Measurements from ENCODE around the gene RALGPS1.

Gene RALGPS1

DNA sequence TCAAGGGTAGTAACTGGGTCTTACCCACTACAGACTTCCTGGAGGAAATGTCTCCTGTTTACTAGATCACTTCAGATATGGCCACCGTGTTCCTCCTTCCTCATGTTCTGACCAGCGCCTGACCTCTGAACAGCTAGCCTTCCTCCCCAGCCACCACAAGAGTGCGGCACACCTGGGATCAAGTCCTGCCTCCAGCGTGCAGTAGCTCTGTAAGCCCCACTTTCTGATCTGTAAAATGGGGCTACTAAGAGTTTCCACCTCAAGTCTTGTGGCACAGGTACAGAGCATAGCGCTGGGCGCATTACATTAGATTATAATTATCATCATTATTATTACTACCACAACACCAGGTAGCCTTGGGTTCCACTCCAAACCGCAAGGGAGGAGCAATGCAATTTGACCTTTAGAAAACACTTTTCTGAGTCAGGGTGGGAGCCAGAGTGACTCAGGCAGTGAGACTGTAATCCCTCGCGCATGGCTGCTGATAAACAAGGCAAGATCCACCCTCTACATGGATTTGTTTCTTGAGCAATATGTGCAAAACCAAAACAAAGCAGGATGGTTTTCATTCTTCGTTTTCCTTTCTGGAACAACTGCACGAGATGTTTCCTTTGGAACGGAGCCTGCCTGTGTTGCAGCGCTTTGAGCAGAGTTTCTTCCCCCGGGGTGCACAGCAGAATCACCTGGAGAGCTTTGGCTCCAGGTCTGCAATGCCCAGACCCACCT, 272.8 kb downstream of the RALGPS1 start:
- DNase-seq (ENCODE audit: low read depth, low spot score): peak; percentile 89

DNA sequence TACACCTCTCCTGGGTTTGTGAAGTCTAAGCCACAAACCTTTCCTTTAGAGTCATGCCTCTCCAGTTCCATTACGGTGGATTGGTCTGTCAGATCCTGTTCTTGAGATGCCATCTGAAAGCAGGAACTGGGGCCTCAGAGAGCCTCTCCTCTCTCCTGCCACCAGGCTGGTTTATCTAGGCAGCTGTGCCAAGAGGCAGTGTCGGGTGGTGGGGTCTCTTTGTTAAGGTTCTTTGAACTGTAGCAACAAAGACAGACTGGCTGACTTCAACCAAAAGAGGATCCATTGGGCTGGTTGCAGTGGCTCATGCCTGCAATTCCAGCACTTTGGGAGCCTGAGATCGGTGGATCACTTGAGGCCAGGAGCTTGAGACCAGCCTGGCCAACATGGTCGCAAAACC, 273.8 kb downstream of the RALGPS1 start:
- DNase-seq (ENCODE audit: low read depth, low spot score): no peak

DNA sequence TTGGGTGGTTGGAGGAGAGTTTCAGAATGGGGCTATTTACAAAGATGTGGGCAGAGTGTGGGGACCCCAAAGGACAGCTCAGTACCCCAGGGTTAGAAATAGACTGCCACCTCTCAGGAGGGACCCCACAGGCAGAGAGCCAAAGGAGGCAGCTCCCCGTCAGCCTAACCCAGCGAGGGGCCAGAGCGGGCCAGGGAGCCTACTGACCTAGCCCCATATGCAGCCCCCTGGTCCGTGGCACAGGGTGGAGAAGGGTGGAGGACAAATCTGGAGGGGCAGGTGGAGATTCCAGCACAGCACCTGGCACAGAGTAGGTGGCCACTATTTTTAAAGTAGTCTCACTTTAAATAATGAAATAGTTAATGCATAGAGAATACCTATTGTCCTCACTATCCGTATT, 275.0 kb downstream of the RALGPS1 start:
- no peak for DNase-seq (ENCODE audit: low read depth, low spot score)

DNA sequence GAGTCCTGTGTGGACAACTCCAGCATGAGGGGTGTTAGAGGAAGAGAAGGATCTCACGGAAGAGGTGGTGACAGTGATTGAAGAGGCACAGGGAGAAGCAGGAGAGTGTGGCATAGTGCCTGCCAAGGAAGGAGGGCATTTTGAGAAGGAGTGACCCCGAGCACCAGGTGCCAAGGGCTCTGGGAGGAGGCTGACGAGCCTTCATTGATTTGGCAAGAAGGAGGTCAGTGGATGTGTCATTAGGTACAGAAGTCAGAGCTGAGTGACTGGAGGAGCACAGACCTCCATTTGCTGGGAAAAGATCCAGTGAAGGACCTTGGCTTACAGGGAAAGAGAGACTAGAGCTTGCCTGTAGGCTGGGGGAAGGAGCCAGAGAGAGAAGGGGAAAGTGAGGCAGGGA, 278.2 kb downstream of the RALGPS1 start:
- no peak for DNase-seq (ENCODE audit: low read depth, low spot score)

DNA sequence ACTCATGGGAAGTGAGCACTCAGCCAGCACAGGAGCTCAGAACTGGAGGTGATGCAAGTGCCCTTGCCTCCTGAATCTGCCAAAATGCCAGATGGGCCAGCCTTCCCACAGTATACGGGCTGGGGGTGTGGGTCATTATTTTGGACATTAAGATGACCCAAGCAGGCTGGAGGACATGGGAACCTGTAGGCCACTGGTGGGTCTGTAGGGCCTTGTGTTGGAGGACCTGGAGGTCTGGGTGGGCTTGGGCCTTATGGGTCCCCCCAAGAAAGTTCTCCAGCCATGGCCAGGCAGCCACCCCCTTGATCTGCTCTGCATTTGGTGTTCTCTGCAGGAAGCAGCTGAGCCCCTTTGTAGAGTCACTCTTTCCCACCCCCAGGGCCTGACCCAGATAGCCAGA, 278.9 kb downstream of the RALGPS1 start:
- DNase-seq (ENCODE audit: low read depth, low spot score): no peak

DNA sequence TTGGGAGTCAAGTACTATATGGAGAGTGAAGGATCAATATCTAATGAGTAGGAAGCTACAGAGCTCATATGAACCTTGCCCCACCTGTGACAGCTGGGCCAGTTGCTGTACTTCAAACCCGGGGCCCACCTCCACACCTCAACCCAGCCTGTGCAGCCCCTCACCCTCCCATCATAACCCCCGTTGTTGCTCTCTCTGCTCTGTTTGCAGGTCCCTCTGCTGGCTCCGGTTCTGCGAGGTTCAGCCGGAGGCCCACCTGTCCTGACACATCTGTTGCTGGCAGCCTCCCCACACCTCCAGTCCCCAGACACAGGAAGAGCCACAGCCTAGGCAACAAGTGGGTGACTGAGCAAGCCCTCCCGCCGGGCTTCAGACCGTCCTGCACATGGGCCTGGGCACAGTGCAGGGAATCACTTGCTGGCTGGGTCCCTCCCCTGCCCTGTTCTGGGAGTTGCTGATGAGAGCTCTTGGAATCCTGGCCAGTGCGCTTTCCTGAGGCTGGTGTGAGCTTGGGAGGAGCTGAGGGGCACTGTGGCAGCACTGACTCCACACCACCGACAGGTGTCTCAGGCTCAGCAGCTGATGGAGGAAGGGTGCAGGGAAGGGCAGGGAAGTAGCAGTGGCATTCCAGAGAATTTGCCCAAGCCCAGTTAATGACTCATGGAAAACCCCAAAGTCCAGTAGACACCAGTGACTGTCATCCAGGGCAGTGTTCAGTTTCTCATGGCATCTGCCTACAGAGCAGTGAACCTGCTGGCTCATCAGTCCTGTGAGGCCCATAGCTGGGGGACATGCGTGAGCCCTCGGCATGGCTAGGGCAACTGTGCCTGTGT, 280.5 kb downstream of the RALGPS1 start:
- no peak for DNase-seq (ENCODE audit: low read depth, low spot score)

DNA sequence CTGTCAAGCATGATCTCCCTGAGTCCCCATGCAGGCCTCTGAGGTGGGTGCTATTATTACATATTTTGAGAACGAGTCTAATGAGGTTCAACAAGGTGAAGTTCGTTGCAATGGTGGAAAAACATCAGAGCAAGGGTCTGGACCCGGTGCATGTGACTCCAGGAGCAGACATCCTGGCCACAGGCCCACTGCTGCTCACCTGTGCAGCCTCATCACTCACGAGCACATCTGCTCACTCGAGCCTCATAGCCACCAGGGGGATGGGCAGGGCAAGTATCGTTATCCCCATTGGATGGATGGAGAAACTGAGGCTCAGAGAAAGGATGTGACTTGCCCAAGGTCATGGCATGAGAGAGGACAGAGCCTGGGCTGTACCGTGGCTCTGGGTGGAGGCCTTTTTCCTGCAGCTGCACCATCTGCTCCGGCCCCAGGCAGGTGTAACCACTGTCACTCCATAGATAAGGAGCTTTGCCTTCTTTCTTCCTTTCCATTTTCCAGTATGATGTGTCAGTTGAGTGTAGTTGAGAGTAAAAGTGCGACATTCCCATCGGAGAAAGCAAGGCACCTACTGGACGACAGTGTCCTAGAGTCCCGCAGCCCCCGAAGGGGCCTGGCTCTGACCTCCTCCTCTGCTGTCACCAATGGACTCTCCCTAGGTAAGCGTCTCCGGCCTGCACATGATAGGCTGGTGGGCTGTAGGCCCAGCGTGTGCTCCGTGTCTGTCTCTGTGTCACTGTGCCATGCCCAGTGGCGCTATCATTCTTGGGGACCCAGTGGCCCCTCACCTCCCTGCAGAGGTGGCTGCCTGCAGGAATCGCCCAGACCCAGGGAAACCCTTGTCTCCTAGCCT, 281.6 kb downstream of the RALGPS1 start:
- DNase-seq (ENCODE audit: low read depth, low spot score): no peak

DNA sequence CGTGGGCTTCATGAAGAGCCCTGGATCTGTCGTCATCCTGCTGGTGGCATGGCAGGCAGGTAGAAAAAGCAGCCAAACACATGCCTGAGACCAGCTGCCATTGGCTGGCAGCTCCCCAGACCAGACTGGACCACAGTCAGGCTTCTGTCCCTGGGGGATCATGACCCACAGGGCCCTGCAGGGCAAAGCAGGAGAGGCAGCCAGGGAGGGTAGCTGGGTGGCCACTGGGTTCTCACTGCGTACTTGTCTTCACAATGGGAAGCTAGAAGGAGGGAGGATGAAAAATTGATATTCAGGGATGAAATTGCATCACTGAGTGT, 282.2 kb downstream of the RALGPS1 start:
- no peak for DNase-seq (ENCODE audit: low read depth, low spot score)

DNA sequence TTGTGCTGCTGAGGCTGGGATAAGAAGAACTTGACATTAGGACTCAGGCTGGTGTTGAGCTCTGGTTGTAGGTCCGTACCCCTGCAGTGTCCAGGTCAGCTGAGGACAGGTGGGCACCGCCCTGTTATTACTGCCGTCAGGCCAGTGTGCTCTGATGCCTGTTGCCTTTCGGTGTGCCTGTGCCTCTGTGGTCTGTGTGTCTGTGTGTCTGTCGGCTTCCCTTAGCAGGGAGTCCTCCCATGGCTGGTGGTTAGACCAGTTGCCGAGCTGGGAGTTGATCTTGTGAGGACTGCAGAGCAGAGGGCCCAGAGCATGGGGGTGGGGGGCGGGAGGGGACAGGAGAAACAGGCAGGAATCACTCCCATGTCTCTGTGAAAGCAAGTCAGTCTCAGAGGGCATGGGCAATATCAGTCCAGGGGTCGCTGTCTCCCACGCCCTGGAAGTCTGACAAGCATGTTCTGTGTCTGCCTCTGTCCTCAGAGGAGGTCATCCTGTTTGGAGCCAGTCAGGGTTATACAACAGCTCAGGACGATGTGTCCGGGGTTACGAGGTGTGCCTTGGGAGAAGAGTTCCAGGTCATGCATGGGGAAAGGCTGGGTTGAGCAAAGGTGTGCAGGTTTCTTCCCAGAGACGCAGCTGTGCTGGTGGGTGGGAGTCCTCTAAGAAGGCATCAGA, 282.7 kb downstream of the RALGPS1 start:
- no peak for DNase-seq (ENCODE audit: low read depth, low spot score)

DNA sequence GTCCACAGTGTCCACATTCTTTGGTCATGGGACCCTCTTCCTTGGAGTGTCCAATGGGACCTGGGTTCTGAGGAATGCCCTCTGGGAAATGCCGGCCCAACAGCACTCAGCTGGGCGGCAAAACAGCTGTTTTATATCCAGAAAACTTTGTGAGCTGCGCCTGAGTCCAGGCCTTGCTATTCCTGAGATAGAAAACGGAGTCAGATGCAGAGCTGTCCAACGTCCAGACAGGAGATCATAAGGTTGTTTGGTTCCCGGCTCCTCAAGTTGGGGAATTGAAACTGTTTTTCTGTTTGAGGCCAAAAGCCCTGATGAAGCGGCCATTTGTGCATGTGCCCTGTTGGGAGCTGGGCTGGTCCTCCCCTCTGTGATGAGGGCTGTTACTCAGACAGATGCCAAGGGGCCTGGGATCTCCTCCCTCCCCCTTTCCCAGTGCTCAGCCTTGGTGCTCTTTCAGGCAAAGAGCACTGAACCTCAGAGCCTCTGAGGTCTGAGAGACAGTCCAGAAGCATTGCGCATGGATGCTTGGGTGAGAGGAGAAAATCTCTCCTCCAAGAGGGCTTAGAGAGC, 283.4 kb downstream of the RALGPS1 start:
- no peak for DNase-seq (ENCODE audit: low read depth, low spot score)

DNA sequence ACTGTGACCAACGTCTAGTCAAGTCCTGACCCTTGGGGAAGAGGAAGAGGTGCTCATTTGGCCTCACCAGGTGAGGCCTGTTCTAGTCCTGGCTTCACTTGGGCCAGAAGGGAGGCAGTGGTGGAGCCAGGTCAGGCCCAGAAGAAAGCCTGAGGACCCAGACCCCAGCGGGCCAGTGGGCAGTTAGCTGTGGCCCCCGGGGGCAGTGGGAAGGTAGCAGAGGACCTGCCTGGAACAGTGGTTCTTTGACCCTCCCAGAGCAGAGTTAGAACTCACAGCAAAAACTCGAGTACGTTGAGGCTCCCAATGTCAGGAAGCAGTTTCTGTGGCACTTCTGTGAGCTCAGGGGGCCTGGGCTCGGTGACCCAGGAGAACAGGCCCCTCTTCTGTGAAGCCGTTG, 284.0 kb downstream of the RALGPS1 start:
- no peak for DNase-seq (ENCODE audit: low read depth, low spot score)

DNA sequence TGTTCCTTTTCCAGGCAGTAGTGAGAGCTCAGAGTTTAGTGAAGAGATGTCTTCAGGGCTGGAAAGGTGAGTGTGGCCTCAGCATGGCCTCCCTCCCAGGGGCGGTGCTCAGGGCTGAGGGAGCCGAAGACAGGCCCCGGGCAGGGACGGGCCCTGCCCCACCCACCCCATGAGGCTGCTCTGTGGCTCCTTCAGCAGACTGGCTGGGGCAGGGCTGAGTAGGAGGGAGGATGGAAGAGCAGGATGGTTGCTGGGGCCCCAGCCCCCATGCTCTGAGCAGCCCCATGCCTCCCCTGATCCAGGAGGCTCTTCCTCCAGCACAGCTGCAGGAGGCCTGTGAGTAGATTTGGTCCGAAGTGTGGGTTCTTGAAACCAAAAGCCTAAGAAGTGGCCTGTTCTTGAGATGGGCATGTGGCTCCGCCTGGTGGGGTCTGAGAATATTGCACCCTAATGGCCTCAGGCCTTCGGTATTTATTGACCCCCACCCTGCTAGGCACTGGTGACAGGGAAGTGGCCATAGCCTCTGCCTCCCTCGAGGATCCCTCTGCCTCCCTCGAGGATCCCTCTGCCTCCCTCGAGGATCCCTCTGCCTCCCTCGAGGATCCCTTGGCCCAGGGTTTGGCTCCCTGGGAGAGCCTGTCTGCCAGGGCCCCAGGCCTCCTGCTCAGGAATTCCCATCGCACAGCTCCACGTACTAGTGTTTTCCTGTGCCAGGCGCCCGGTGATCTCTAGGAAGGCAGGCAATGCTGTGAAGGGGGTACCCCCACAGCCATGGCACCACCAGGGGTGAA, 284.6 kb downstream of the RALGPS1 start:
- peak; percentile 62 for DNase-seq (ENCODE audit: low read depth, low spot score)

DNA sequence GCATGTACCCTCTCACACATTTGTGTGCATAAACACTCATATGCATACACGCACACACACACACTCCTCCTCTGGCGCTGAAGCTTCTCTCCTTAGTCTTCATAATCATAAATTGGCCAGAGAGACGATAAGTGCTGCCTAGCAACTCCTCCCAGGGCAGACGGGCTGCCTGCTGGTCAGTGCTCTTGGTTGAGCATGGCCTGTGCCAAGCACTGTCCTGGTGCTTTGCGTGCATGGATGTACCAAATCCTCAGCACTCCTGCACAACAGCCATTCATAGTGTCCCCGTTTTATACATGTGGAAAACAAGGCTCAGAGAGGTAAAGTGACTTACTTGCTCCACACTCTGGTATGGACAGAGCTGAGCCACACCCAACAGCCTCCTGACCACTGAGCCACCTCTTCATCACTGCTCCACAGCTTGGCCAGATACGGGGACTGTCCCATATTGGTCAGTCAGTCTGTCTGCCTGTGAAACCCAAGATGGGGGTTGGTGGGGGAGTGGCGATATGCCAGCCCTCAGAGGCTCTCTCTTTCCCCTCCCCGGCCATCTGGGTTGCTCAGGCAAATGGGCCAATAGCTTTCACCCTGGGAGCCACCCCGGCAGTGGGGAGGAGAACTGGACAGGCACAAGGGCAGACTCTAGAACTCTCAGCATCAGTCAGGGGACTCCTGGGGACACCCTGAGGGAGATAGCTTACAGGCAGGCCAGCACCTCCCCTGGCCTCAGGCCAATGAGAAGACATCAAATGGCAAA, 285.7 kb downstream of the RALGPS1 start:
- no peak for DNase-seq (ENCODE audit: low read depth, low spot score)

DNA sequence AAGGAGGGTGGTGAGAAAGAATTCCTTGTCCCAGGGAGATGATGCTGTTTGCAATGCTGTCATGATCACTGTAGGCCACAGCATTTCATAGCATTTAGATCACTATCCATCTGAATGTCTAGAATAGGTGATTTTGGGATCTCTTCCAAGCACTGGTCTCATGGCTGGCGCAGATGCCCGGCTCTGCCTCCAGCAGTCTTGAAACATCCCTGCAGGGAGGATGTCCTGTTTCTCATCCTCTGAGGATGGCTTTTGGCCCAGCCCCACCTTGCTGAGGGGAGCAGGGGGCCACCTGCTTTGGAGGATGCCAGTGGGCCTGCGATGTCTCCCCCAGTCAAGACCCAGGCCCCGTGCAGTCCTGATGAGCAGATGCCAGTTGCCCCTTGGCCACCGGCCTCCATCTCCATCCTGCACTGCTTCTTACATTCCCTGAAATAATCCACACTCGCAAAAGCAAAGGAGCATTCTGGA, 286.5 kb downstream of the RALGPS1 start:
- DNase-seq (ENCODE audit: low read depth, low spot score): no peak

DNA sequence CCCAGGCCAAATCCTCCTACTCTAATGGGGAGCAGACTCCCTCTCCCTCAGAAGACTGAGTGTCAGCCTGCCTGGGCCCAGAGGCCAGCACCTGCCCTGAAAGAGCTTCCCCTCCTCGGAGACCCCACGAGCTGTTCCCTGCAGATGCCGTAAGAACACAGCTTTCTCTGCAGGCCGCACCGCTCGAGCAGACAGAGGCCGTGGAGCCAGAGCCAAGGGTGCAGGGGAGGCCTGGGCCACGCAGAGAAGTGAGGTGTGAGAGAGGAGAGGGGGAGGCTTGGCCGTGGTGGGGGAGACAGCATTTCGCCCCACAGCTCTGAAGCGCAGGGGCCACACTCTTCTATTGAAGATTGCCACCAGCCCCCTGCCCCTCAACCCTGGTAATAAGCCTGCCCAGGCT, 287.1 kb downstream of the RALGPS1 start:
- DNase-seq (ENCODE audit: low read depth, low spot score): no peak

DNA sequence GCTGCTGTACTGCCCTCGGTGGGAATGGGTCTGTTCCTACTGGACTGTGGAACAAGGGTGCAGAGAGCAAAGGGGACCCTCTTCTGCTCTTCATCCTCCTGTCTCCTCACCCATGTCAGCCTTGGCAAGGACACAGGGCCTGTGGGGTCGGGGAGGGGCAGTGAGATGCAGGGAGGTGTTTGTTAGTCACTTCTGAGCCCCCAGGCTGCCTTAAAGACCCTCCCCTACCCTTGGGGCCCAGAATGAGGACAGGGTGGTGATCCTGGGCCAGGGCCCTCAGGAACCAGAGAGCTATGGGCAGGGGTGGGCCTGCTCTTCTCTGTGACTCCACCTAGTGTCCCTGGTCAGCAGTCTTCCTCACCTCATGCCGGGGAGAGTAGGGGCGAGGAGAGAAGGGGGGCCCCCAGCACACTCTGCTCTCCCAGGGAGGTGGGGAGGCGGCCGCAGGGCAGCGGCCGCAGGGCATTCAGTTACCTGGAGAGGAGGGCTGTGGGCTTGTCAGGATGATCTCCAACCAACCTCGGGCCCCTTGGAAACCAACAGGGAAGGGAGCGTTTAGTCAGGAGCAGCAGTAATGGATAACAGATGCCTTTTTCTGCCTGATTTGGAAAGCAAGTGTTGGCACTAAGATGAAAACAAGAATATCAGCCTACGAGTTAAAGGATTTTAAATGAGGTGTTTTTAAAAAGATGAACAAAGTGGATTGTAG, 288.0 kb downstream of the RALGPS1 start:
- no peak for DNase-seq (ENCODE audit: low read depth, low spot score)

DNA sequence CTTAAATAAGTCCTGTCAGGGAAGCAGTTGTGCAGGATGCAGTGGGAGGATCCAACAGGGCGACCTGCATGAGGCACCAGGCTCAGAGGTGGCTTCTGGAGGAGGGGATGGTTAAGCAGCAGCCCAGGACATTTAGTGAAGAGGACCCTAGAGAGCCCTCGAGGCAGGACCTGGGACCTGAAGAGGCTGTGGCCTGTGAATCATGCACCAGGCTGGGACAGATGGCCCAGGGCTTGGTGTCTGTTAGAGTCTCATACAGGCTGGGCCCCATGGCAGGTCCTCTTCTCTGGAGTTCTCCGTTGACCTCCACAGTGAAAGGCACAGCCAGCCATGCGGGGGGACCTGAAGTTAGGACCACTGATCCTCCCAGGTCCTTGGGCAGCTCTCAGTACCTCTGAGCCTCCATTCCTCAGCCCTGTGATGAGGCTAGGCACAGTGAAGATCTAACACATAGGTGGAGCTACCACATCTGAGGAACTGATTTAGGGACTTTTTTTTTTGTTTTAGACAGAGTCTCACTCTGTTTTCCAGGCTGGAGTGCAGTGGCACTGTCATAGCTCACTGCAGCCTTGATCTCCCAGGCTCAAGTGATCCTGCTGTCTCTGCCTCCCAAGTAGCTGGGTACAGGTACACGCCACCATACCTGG, 289.2 kb downstream of the RALGPS1 start:
- DNase-seq (ENCODE audit: low read depth, low spot score): no peak

DNA sequence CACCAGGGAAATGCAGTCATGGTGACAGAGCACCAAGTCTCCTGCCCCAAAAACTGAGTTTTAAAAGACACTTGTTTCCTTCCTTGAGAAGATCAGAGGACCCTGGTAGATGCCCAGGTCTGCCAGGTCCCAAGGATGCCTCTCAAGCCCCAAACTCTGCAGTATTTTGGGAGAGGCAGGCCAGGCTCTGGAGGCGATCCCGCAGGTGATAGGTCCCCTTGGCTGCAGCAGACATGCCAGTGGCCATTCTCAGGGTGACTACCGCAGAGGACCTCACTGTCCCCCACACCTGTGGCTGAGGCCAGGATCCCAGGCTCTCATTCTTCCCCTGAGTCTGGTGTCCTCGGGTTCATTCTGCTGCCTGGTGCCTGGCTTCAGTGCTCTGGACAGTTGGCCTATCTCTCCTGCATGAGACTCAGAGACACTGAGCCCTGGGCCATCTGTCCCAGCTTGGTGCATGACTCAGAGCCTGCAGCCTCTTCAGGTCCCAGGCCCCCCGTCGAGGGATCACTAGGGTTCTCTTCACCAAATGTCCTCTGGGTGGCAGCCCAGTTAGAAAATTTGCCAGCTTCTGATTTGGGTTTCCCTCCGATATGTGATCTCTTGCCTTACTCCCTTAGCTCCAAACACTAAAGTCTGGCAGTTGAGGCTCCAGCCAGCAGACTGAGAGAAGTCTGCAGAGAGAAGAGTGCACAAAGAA, 290.3 kb downstream of the RALGPS1 start:
- no peak for DNase-seq (ENCODE audit: low read depth, low spot score)
